SH-SY5Y (cell line): Measurements from ENCODE around the gene CERS4.

ENCODE experiments used
- GATA2 ChIP-seq: IDR thresholded peaks from 2 replicates; pipeline ENCODE4 v1.6.1; 2011; ENCODE audit warnings: mild to moderate bottlenecking, low read depth, low read length
- GATA3 ChIP-seq: IDR thresholded peaks from 2 replicates; pipeline ENCODE4 v1.6.1; 2011; ENCODE audit warnings: low read depth, mild to moderate bottlenecking, low read length, moderate library complexity

- no peak for TF ChIP-seq GATA3
- TF ChIP-seq GATA2, result no peak
Measured at GRCh38 chr19:8307400-8307964, 98.3 kb downstream of the CERS4 start.
